Testis (tissue), 3 donors: ENCODE measurements around the gene ATP2A3. TPM values are rescaled to one million over a fixed set of nuclear protein-coding genes. Genes with fewer than 3 reads are reported as not detected.

ENCODE experiments used
- DNase-seq: peaks from one replicate; pipeline ENCODE4 v3.0.0-alpha.2; 2019
- H3K27ac ChIP-seq, 2 donors: fragments of 200-600 bp; sonication (generic); one replicate each; pipeline ENCODE4 v1.5.1; 2019
- H3K27me3 ChIP-seq: fragments of 200-600 bp; sonication (generic); one replicate; pipeline ENCODE4 v1.5.1; 2019
- H3K36me3 ChIP-seq: fragments of 200-600 bp; sonication (generic); one replicate; pipeline ENCODE4 v1.5.1; 2017; ENCODE audit warnings: low read depth; ENCODE audit errors: missing control alignments
- H3K4me1 ChIP-seq: fragments of 200-600 bp; sonication (generic); one replicate; pipeline ENCODE4 v1.5.1; 2019
- H3K4me3 ChIP-seq, 2 donors: fragments of 200-600 bp; sonication (generic); one replicate each; pipeline ENCODE4 v1.5.1; 2017 to 2019
- H3K9me3 ChIP-seq: fragments of 200-600 bp; sonication (generic); one replicate; pipeline ENCODE4 v1.5.1; 2017
- CTCF ChIP-seq, 3 experiments: fragments of 450-650 bp in 2 of 3; fragments of 200-600 bp in 1 of 3; sonication (generic) in 1 of 3; IDR thresholded peaks; one replicate each; pipeline ENCODE4 v1.5.1; 2016 to 2019; ENCODE audit warnings: antibody characterized with exemption in 3 of 3, mild to moderate bottlenecking in 2 of 3, moderate library complexity in 1 of 3
- POLR2A ChIP-seq: fragments of 450-650 bp; IDR thresholded peaks from one replicate; pipeline ENCODE4 v1.6.1; 2017; ENCODE audit warnings: antibody characterized with exemption, mild to moderate bottlenecking, moderate library complexity
- WGBS, 2 donors: methylation state at CpG; one replicate each; pipeline ENCODE4 v1.1.5; 2018; 5-methylcytosine and 5-hydroxymethylcytosine counted together
- intact Hi-C: fragments of 100-400 bp; cut with DNase I; formaldehyde crosslinking; loops from one replicate; pipeline ENCODE4 v1.15.1; 2023; ENCODE audit warnings: low total_unique reads
- polyA plus RNA-seq: library from polyadenylated mRNA; stranded (reverse); fragments of 350-450 nt; fragmentation: Illumina TruSeq; extraction: RNeasy Lipid Tissue Mini Kit (QIAGEN cat#74804); gene quantifications from one replicate; pipeline ENCODE4 v1.2.3, GENCODE V29; 2014; ENCODE audit warnings: low read depth, low replicate concordance; ENCODE audit not compliant: insufficient read depth
- total RNA-seq, 2 donors: library from RNA; depleted of rRNA; stranded (reverse); fragments of >200 nt; gene quantifications; one replicate each; pipeline ENCODE4 v1.2.3, GENCODE V29; 2016

The ATP2A3 gene
- total and polyA plus RNA-seq, 3 donors from 2014 or later: 8.0 to 19.6 (median 8.2) TPM

GRCh38 chr17:3913531-3914311 lies 50.5 kb downstream of the ATP2A3 start:
- H3K27me3 ChIP-seq: no peaks in the 10 kb centered on the region
- no peaks in the 10 kb centered on the region for H3K36me3 ChIP-seq
- peak; percentile 89 for DNase-seq
- H3K4me1 ChIP-seq: peaks cover 27% of the 10 kb centered on the region
- H3K4me3 ChIP-seq: no peak overlapping the region
- peak; percentile 85 to 94 (median 91) for TF ChIP-seq CTCF (IDR thresholded peaks at IDR 0.05)
- no peak for TF ChIP-seq POLR2A
- H3K9me3 ChIP-seq: no peaks in the 10 kb centered on the region
- intact Hi-C loops: no loop called here
- H3K27ac ChIP-seq: no peak overlapping the region
- WGBS, 2 donors: 38 to 61% methylated on average over 6 to 17 of the region's 17 CpGs

- no peaks in the 10 kb centered on the region for H3K27me3 ChIP-seq
- no peak for DNase-seq
- TF ChIP-seq CTCF (IDR thresholded peaks at IDR 0.05) (no peak), POLR2A (no peak)
- H3K4me3 ChIP-seq: no peak overlapping the region
- peaks cover 22% of the 10 kb centered on the region for H3K4me1 ChIP-seq
- no peaks in the 10 kb centered on the region for H3K36me3 ChIP-seq
- H3K27ac ChIP-seq: no peak overlapping the region
- no peaks in the 10 kb centered on the region for H3K9me3 ChIP-seq
- intact Hi-C loops: no loop called here
- 95 to 97% methylated on average over 2 of the region's 2 CpGs for WGBS, 2 donors
These were observed 51.4 kb downstream of the ATP2A3 start for GRCh38 chr17:3912827-3913226.

GRCh38 chr17:3911271-3912053 lies 52.8 kb downstream of the ATP2A3 start:
- no peak for DNase-seq
- H3K4me3 ChIP-seq: peak overlapping the region in 1 of 2 donors; percentile 10
- no peaks in the 10 kb centered on the region for H3K36me3 ChIP-seq
- intact Hi-C loops: no loop called here
- peaks cover 9% of the 10 kb centered on the region for H3K4me1 ChIP-seq
- H3K27ac ChIP-seq: no peak overlapping the region
- TF ChIP-seq POLR2A: no peak
- no peak for TF ChIP-seq CTCF (IDR thresholded peaks at IDR 0.05)
- 61 to 64% methylated on average over 30 of the region's 30 CpGs for WGBS, 2 donors
- no peaks in the 10 kb centered on the region for H3K9me3 ChIP-seq
- no peaks in the 10 kb centered on the region for H3K27me3 ChIP-seq

GRCh38 chr17:3910420-3911270 lies 53.6 kb downstream of the ATP2A3 start:
- H3K27ac ChIP-seq: no peak overlapping the region
- H3K36me3 ChIP-seq: no peaks in the 10 kb centered on the region
- no peak for TF ChIP-seq CTCF (IDR thresholded peaks at IDR 0.05)
- TF ChIP-seq POLR2A: no peak
- WGBS, 2 donors: 86 to 90% methylated on average over 11 of the region's 11 CpGs
- intact Hi-C loops: no loop called here
- H3K27me3 ChIP-seq: no peaks in the 10 kb centered on the region
- no peaks in the 10 kb centered on the region for H3K9me3 ChIP-seq
- no peak overlapping the region for H3K4me3 ChIP-seq
- H3K4me1 ChIP-seq: peaks cover 4% of the 10 kb centered on the region
- no peak for DNase-seq
